K562 (cell line): ENCODE results near the gene PWP2. TPM values are rescaled to one million over a fixed set of nuclear protein-coding genes. Genes with fewer than 3 reads are reported as not detected.

ENCODE experiments used
- ATAC-seq: fragments of 200-7000 bp; cut with Tn5 transposase; 3 replicates; pipeline ENCODE4 v1.9.1; 2020; ENCODE audit warnings: moderate library complexity
- BruUV-seq: library from RNA; stranded (reverse); fragments of 400-500 nt; replicated peaks from 2 replicates; lab custom pipeline; 2021; lab: Mats Ljungman, UMichigan
- CTCF ChIA-PET: fragments of 300-600 bp; formaldehyde crosslinking; extraction: SDS; loops from one replicate; lab custom pipeline; 2021; ENCODE audit warnings: low intra/inter-chr PET ratio; lab: Yijun Ruan, JAX
- POLR2A ChIA-PET: fragments of 300-600, 350-650 bp; sonication (Branson Sonifier 250); formaldehyde crosslinking; extraction: SDS; loops from one replicate; lab custom pipeline; 2021; ENCODE audit warnings: antibody characterized with exemption, inconsistent platforms; lab: Yijun Ruan, JAX
- DNase-seq, 4 experiments: peaks; one replicate each; pipeline versions ENCODE4 v3.0.0 to v3.0.0-alpha.2; 2011 to 2018; ENCODE audit warnings: low spot score in 3 of 4, mixed read lengths in 3 of 4; ENCODE audit errors: extremely low read depth in 1 of 4
- FAIRE-seq: peaks from 2 replicates; lab custom pipeline; 2011; peaks lifted over from hg19 to GRCh38; lab: Jason Lieb, UNC
- H2AFZ ChIP-seq: 2 replicates; pipeline ENCODE4 v1.6.0; 2011; ENCODE audit warnings: low read depth, low read length, control low read depth, inconsistent platforms
- H3K27ac ChIP-seq: fragments of 200-600 bp; 3 replicates; pipeline ENCODE4 v1.8.0; 2011; ENCODE audit warnings: low read depth, mild to moderate bottlenecking, control low read depth, inconsistent platforms, low read length, moderate library complexity, mixed read lengths; ENCODE audit errors: extremely low read depth
- H3K27me3 ChIP-seq, 2 experiments: fragments of 300-600 bp in 1 of 2; 2 replicates in 1 of 2; 3 replicates in 1 of 2; pipeline versions ENCODE4 v1.6.0 to v1.8.0; 2011; ENCODE audit warnings: inconsistent platforms in 2 of 2, low read length in 2 of 2, mild to moderate bottlenecking in 1 of 2, mixed read lengths in 1 of 2, moderate library complexity in 1 of 2; ENCODE audit not compliant: control insufficient read depth in 2 of 2, insufficient read depth in 2 of 2
- H3K36me3 ChIP-seq: fragments of 300-600 bp; 3 replicates; pipeline ENCODE4 v1.8.0; 2011; ENCODE audit warnings: mild to moderate bottlenecking, low read length, inconsistent platforms; ENCODE audit not compliant: control insufficient read depth, insufficient read depth
- H3K4me1 ChIP-seq, 2 experiments: fragments of 200-600 bp in 1 of 2; replicated peaks in 1 of 2; 2 replicates in 1 of 2; 3 replicates in 1 of 2; pipeline versions ENCODE4 v1.5.1 to v1.8.0; 2011; ENCODE audit warnings: inconsistent platforms in 2 of 2, low read length in 2 of 2, mild to moderate bottlenecking in 1 of 2, mixed read lengths in 1 of 2, moderate library complexity in 1 of 2; ENCODE audit not compliant: control insufficient read depth in 2 of 2, insufficient read depth in 2 of 2
- H3K4me2 ChIP-seq: 2 replicates; pipeline ENCODE4 v1.6.1; 2011; ENCODE audit warnings: low read length, control low read depth, inconsistent platforms, mixed read lengths; ENCODE audit not compliant: insufficient read depth
- H3K4me3 ChIP-seq: fragments of 200-600 bp; sonication (generic), shearing (Covaris generic); 2 replicates; pipeline ENCODE4 v1.5.1; 2016; ENCODE audit warnings: control low read depth, inconsistent platforms
- H3K79me2 ChIP-seq: fragments of 200-600 bp; 3 replicates; pipeline ENCODE4 v1.8.0; 2011; ENCODE audit warnings: low read length, inconsistent platforms; ENCODE audit not compliant: control insufficient read depth, insufficient read depth
- H3K9ac ChIP-seq, 2 experiments: 2 replicates each; pipeline versions ENCODE4 v1.6.0 to v1.6.1; 2011; ENCODE audit warnings: low read depth in 2 of 2, low read length in 2 of 2, control low read depth in 1 of 2, inconsistent platforms in 1 of 2, mild to moderate bottlenecking in 1 of 2, mixed read lengths in 1 of 2; ENCODE audit not compliant: insufficient read depth in 1 of 2
- H3K9me1 ChIP-seq: one replicate; pipeline ENCODE4 v1.6.0; 2011; ENCODE audit warnings: inconsistent platforms, mild to moderate bottlenecking, low read length, moderate library complexity; ENCODE audit not compliant: control insufficient read depth, insufficient read depth
- H3K9me3 ChIP-seq: replicated peaks from 2 replicates; pipeline ENCODE4 v1.5.1; 2011; ENCODE audit warnings: low read depth, low read length, inconsistent platforms; ENCODE audit not compliant: control insufficient read depth, insufficient read depth
- H4K20me1 ChIP-seq: replicated peaks from 2 replicates; pipeline ENCODE4 v1.6.1; 2011; ENCODE audit warnings: low read length, inconsistent platforms, mixed read lengths; ENCODE audit not compliant: control insufficient read depth, insufficient read depth
- BRCA1 ChIP-seq, 2 experiments: fragments of 450-650 bp in 1 of 2; sonication (generic) in 1 of 2; formaldehyde crosslinking in 1 of 2; IDR thresholded peaks; 2 replicates each; pipeline versions ENCODE4 v1.5.0 to v1.6.1; 2017 to 2020; ENCODE audit warnings: mild to moderate bottlenecking in 1 of 2, missing genetic modification reagents in 1 of 2
- MED1 ChIP-seq: sonication (generic); formaldehyde crosslinking; IDR thresholded peaks from 2 replicates; pipeline ENCODE4 v1.8.1; 2023; ENCODE audit warnings: missing genetic modification reagents, borderline replicate concordance
- NCOA6 ChIP-seq: fragments of 450-650 bp; IDR thresholded peaks from 2 replicates; pipeline ENCODE4 v1.6.1; 2017; ENCODE audit warnings: mild to moderate bottlenecking
- PHF20 ChIP-seq: fragments of 450-650 bp; IDR thresholded peaks from 2 replicates; pipeline ENCODE4 v1.6.1; 2018; ENCODE audit not compliant: partially characterized antibody
- U2AF2 ChIP-seq: fragments of 200-400 bp; formaldehyde crosslinking; optimal IDR thresholded peaks from 2 replicates; pipeline ENCODE3; 2017; ENCODE audit warnings: low read depth, mild to moderate bottlenecking, low read length
- ZNF79 ChIP-seq: fragments of 250-450 bp; sonication (Bioruptor Pico); IDR thresholded peaks from 2 replicates; pipeline ENCODE4 v1.4.0; 2020; ENCODE audit warnings: low read depth, mild to moderate bottlenecking, moderate library complexity
- WGBS: fragments of 100-300 bp; shearing (Covaris generic); methylation state at CpG from one replicate; pipeline ENCODE4 v1.1.6; 2016; ENCODE audit warnings: low coverage, mixed read lengths; ENCODE audit not compliant: insufficient coverage; ENCODE audit errors: missing lambda C conversion rate; 5-methylcytosine and 5-hydroxymethylcytosine counted together
- in situ Hi-C: fragments of 300-500 bp; cut with MboI; formaldehyde crosslinking; loops from 4 replicates; pipeline ENCODE4 v1.15.0; 2018; ENCODE audit warnings: inconsistent platforms, mixed read lengths
- intact Hi-C: fragments of 100-400 bp; cut with micrococcal nuclease; formaldehyde crosslinking; loops from 2 replicates; pipeline ENCODE4 v1.14.2; 2022
- polyA plus RNA-seq, 8 experiments: library from polyadenylated mRNA; depleted of rRNA in 4 of 8; stranded (reverse) in 5 of 8; unstranded in 3 of 8; fragments of >200 nt; fragmentation: Nextera tagmentation in 2 of 8; fragmentation: Illumina TruSeq in 1 of 8; extraction: Ambion mirVana in 2 of 8; extraction: Trizol in 1 of 8; gene quantifications; 2 replicates each; pipeline versions ENCODE4 v1.2.1 to v1.2.3, GENCODE V29; 2011 to 2014; ENCODE audit warnings: inconsistent platforms in 1 of 8, missing spikeins in 1 of 8
- total RNA-seq, 7 experiments: library from RNA; depleted of rRNA in 6 of 7; stranded (reverse); fragments of >200 nt in 6 of 7; fragmentation: Illumina TruSeq in 2 of 7; extraction: Trizol in 2 of 7; gene quantifications; 2 replicates each; pipeline versions ENCODE4 v1.2.1 to v1.2.3, GENCODE V29; 2011 to 2021; ENCODE audit warnings: low replicate concordance in 1 of 7
- TF ChIP-seq, protein P1 (sequence below): fragments of 250-450 bp; sonication (Bioruptor Pico); IDR thresholded peaks from 2 replicates; pipeline ENCODE4 v1.5.0; 2021

The PWP2 gene
- total and polyA plus RNA-seq, 9 of the 15 experiments (the other 6 are each of a cell fraction or from before 2014, with no cell fraction given): 0.72 to 57.6 (median 31.1) TPM

DNA sequence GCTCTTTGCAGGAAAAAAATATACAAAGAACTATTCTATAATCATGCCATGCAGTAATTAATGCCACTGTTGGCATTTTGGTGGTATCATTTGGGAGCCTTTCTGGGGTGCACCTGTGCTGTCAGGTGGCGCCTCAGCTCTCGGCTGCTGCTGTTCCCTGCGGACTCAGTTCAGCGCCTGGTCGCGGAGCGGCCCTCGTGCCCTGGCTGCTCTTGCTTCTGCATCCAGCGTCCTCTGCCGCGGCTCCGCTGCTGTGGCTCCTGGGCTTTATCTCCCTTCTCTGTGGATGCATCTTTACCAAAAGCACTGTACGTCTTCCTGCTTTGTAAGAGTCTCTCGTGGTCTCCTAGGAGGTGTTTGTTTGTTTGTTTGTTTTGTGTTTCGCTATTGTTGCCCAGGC is 35.1 kb upstream of the PWP2 start:
- TF ChIP-seq U2AF2 (no peak), BRCA1 (IDR thresholded peaks at IDR 0.05) (no peak), BRCA1 (CRISPR knock-in tag; IDR thresholded peaks at IDR 0.05) (no peak), MED1 (CRISPR knock-in tag) (no peak), NCOA6 (no peak), ZNF79 (no peak), PHF20 (no peak)
- TF ChIP-seq, protein P1, sequence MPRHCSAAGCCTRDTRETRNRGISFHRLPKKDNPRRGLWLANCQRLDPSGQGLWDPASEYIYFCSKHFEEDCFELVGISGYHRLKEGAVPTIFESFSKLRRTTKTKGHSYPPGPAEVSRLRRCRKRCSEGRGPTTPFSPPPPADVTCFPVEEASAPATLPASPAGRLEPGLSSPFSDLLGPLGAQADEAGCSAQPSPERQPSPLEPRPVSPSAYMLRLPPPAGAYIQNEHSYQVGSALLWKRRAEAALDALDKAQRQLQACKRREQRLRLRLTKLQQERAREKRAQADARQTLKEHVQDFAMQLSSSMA (CRISPR knock-in tag): no peak
- Histone ChIP-seq H3K27me3 (no peaks in the 10 kb centered on the region), H3K9me3 (no peaks in the 10 kb centered on the region), H2AFZ (no peak overlapping the region), H3K4me3 (no peak overlapping the region), H3K4me2 (no peak overlapping the region), H3K36me3 (peaks cover 90% of the 10 kb centered on the region), H3K27ac (no peak overlapping the region), H3K9me1 (peaks cover 2% of the 10 kb centered on the region), H3K4me1 (peaks cover 0 to 4% of the 10 kb centered on the region in 2 experiments; a peak in 1 of 5 replicates), H3K9ac (no peak overlapping the region), H4K20me1 (0 out of 2 replicates have a peak, but pooled peaks cover 10% of the 10 kb centered on the region), H3K79me2 (peaks cover 10% of the 10 kb centered on the region; the same call in 2 of the 3 replicates)
- in situ Hi-C loops: no loop called here
- BruUV-seq: no TSS peak
- ATAC-seq: no peak
- POLR2A ChIA-PET: interaction anchor here (0.6 to 3.5 kb wide), 3 partner anchors 11 to 349 kb away, joined by 4 to 14 read pairs (median 4); no protein-coding TSS in a partner anchor
- intact Hi-C loops: no loop called here
- 92% methylated on average over 15 of the region's 15 CpGs for WGBS
- DNase-seq: no peak
- no peak for FAIRE-seq
- CTCF ChIA-PET: no interaction called here
